ENCODE results near the gene PRUNE2.

DNA sequence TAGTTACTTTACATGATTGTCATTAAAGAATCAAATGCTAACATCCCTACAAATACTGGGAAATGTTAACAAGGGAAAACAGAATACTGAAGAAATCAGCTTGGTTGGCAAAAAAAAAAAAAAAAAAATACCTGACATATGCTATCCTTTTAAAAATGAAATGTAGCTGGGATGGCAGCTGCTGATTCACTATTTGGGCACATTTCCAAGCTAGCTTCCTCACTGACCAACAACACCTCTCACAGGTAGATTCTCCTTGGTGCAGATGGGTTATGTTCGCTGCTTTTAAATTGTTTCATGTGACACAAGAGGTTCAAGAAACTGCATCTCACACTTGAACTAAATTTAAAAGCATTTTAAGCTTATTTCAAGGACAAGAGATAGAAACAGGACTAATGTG is 6.1 kb upstream of the PRUNE2 start:
- TF ChIP-seq, protein P1, sequence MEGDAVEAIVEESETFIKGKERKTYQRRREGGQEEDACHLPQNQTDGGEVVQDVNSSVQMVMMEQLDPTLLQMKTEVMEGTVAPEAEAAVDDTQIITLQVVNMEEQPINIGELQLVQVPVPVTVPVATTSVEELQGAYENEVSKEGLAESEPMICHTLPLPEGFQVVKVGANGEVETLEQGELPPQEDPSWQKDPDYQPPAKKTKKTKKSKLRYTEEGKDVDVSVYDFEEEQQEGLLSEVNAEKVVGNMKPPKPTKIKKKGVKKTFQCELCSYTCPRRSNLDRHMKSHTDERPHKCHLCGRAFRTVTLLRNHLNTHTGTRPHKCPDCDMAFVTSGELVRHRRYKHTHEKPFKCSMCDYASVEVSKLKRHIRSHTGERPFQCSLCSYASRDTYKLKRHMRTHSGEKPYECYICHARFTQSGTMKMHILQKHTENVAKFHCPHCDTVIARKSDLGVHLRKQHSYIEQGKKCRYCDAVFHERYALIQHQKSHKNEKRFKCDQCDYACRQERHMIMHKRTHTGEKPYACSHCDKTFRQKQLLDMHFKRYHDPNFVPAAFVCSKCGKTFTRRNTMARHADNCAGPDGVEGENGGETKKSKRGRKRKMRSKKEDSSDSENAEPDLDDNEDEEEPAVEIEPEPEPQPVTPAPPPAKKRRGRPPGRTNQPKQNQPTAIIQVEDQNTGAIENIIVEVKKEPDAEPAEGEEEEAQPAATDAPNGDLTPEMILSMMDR (IDR thresholded peaks at IDR 0.05), result no peak
- TF ChIP-seq POLR2A (IDR thresholded peaks at IDR 0.05), result no peak

Measured in adrenal gland (tissue), 5 donors.